C4-2B (cell line): ENCODE measurements around the gene TOR4A.

Experiments used
- H3K27ac ChIP-seq: fragments of 450-650 bp; 2 replicates; pipeline ENCODE4 v1.5.1; 2017
- ZFX ChIP-seq: fragments of 450-650 bp; IDR thresholded peaks from 2 replicates; pipeline ENCODE4 v1.6.1; 2017
- TF ChIP-seq, protein P1 (sequence below): fragments of 450-650 bp; conservative IDR thresholded peaks from 2 replicates; pipeline ENCODE4 v1.5.1; 2017; ENCODE audit warnings: mild to moderate bottlenecking

TOR4A gene

DNA sequence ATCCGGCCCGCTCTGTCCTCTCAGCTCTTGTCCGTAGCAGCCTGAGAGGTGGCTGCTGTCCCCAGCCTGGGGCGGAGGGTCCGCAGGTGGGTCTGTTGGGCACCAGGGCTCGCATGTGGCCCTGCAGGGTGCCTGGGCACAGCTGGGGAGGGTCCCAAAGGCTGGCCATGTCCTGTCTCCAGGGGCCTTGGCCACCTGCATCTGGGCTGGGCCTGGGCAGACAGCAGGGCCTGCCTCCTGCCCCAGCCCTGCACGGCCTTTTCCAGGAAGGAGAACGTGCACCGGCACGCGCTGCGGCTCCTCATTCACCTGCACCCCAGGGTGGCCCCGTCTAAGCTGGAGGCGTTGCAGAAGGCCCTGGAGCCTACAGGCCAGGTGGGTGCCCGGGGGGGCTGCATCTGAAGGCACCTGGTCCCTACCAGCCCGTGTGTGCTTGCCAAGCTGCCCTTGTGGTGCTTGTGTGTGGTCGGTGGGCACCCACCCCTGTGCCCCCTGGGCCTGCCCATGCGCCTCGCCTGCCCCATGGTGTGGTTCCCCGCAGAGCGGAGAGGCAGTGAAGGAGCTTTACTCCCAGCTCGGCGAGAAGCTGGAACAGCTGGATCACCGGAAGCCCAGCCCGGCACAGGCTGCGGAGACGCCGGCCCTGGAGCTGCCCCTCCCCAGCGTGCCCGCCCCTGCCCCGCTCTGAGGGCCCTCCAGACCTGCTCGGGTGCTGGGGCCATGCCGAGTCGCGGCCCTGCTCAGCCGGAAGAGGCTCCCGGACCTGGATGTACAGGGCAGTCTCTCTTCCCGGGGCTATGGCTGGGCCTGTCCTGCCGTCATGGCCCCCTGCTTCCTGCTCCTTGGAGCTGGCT is 5.1 kb upstream of the TOR4A start:
- H3K27ac ChIP-seq, result no peak overlapping the region; the same call in 1 of the 2 replicates
- TF ChIP-seq, protein P1, sequence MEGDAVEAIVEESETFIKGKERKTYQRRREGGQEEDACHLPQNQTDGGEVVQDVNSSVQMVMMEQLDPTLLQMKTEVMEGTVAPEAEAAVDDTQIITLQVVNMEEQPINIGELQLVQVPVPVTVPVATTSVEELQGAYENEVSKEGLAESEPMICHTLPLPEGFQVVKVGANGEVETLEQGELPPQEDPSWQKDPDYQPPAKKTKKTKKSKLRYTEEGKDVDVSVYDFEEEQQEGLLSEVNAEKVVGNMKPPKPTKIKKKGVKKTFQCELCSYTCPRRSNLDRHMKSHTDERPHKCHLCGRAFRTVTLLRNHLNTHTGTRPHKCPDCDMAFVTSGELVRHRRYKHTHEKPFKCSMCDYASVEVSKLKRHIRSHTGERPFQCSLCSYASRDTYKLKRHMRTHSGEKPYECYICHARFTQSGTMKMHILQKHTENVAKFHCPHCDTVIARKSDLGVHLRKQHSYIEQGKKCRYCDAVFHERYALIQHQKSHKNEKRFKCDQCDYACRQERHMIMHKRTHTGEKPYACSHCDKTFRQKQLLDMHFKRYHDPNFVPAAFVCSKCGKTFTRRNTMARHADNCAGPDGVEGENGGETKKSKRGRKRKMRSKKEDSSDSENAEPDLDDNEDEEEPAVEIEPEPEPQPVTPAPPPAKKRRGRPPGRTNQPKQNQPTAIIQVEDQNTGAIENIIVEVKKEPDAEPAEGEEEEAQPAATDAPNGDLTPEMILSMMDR, result no peak
- no peak for TF ChIP-seq ZFX

DNA sequence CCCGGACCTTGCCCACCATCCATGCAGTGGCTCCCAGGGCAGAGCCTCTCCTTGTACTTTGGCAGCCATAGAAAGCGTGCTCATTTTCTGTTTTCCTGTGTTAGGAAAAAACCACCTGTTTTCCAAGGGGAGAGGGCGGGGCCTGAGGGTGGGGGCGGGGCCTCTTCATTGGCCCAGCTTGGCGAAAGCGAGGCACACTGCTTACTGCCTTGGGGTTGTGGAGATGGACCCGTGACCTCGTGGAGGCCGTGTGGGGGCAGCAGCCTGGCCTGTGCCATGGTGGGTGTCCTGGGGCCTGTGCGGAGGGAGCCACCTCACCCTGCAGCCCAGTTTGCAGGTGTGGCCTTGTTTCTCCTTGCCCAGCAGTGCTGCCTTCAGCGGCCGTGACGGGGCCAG is 4.4 kb upstream of the TOR4A start:
- H3K27ac ChIP-seq, result no peak overlapping the region; the same call in 1 of the 2 replicates
- TF ChIP-seq ZFX, result no peak
- TF ChIP-seq, protein P1, result no peak

DNA sequence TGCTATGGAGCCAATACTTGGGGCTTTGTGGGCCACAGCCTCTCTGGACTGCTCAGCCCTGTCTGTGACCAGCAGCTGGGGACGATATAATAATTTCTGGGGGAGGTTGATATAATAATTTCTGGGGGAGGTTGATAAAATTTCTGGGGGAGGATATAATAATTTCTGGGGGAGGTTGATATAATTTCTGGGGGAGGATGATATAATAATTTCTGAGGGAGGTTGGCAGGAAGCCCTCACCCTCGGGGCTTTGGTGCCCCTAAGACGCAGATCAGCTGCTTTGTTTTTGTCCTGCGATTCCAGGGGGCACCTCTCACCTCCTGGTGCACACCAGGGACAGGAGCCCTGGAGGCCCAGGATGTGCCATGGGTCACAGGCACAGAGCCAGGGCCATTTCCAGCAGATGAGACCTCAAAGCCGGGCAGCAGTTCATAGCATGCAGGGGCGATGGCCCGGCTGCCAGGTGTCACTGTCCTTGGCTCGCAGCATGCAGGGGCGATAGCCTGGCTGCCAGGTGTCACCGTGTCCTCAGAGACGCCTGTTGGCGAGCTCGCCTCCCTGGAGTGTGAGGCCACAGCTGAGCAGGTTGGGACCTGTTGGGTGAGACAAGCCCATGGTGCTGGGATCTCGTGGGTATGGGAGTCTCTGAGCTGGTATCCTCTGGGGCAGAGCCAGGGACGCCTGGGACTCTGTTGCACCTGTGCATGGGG is 3.8 kb upstream of the TOR4A start:
- peak overlapping the region; percentile 1; the same call in 1 of the 2 replicates for H3K27ac ChIP-seq
- no peak for TF ChIP-seq ZFX
- TF ChIP-seq, protein P1, result no peak

DNA sequence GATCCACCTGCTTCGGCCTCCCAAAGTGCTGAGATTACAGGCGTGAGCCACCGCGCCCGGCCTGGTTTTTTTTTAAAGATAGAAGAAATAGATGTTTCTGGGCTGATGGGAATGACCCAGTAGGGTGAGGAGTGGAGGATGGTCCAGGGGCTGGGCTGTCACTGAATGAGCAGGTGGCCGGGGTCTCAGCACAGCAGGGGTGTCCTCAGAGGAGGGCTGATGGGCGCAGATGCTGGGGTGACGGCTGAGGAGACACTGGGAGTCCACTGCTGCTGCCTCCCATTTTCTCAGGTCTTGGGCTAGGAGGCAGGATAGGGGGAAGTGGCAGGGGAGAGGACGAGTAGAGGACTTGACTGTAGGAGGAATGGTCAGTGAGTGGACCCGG is 2.3 kb upstream of the TOR4A start:
- H3K27ac ChIP-seq, result no peak overlapping the region
- TF ChIP-seq ZFX, result no peak
- TF ChIP-seq, protein P1, result no peak

DNA sequence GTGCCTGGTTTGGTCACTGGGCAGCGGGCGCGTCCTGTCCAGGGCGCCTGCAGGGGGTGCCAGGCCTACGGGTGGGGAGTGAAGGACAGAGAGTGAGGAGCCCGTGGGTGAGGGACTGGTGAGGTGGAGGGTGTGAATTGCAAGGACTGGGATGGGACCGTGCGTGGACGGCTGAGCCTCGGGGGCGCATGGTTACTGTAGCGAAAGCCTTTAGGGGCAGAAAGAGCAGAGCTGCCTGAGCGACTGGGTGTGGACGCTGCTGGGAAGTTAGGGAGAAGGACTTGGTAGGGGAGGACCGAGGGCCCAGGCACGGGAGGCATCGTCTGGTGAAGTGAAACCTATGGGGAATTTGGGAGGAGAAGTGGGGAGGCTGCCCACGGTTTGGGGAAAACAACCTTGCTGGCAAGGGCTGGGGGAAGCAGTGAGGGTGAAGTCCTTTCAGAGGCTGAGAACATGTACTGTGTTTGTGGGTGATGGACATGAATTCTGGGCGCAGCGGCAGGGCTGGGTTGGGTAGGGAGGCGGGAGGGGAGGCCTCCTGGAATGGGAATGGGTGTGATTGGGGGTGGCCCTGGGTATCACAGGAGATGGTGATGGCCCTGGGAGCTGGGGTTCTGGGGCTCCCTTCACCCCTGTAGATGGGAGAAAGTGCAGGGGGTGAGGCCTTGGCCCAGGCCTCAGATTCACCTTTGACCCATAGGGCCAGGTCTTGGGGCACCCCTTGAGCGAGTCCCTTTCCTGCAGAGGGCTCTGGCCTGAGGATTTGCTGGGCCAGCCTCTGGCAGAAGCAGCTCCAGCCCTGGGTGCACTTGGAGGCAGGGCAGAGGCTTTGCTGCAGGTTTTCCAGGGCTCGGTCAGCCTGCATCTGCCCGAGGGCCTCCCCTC is 1.7 kb upstream of the TOR4A start:
- H3K27ac ChIP-seq, result no peak overlapping the region
- no peak for TF ChIP-seq ZFX
- TF ChIP-seq, protein P1, result no peak

DNA sequence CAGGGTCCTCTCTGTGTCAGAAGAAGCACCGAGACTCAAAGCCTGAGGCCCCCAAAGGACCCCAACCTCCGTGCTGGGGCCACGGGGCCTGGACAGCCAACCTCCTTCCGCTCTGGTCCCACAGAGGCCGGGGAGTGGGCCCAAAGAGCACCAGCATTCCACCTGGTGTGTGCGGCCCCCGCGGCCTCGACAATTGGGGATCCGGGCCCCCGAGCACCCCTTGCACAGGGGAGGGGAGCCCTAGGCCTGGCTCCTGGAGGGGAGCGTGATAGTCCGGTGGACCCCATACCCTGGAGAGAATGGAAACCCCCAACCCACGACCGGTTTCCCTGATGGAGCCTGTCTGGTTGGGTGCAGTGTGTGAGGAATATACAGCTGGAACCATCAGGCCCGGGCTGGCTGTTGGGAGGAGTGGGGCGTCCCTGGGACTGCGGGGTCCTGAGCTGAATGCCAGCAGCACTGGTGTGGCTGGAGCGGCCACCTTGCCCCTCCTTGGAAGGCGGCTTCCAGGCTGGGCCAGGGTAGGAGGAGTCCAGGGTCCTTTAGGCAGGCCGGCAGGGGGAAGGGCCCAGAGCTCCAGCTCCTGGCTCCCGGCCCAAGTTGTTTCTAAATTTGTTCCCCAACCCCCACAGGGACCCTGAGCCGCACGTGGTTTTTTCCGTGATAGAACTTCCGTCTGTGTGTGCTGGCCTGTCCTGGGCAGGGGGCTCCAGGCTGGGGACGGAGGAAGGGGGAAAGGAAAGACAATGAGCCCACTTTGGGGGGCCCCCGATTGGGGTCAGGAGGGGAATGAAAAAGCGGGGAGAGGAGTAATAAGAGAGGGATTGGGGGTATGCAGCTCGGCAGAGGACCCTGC is 825 bp upstream of the TOR4A start:
- no peak overlapping the region for H3K27ac ChIP-seq
- TF ChIP-seq, protein P1, result no peak
- TF ChIP-seq ZFX, result no peak
